DMS53 treated with DMSO at 0.1 percent for 48 hours (cell line): ENCODE measurements around the gene SP140.
A peak's percentile ranks its signal among the peaks of the same experiment; 100 is the strongest.

ENCODE experiments used
- DNase-seq: peaks from one replicate; lab custom pipeline; 2025; ENCODE audit not compliant: unreplicated experiment; lab: John Stamatoyannopoulos, UW

SP140 gene

GRCh38 chr2:230225486-230225885 lies at the start of gene SP140:
Gene SP140, plus strand, starts transcription at chr2:230225736. Its CDS starts 109 bp downstream, at chr2:230225845.
- no peak for DNase-seq

- DNase-seq, result no peak
Measured at GRCh38 chr2:230176996-230177395, 48.5 kb upstream of the SP140 start.

GRCh38 chr2:230178546-230179485 lies 46.7 kb upstream of the SP140 start:
- no peak for DNase-seq

- DNase-seq, result no peak
Measured at GRCh38 chr2:230179907-230180306, 45.6 kb upstream of the SP140 start.

GRCh38 chr2:230181195-230181594 lies 44.3 kb upstream of the SP140 start:
- no peak for DNase-seq

GRCh38 chr2:230184727-230185578 lies 40.6 kb upstream of the SP140 start:
- peak; percentile 27 for DNase-seq

GRCh38 chr2:230202430-230203109 lies 23.0 kb upstream of the SP140 start:
- DNase-seq, result no peak

- DNase-seq, result no peak
Measured at GRCh38 chr2:230203110-230203676, 22.3 kb upstream of the SP140 start.

GRCh38 chr2:230205034-230205433 lies 20.5 kb upstream of the SP140 start:
- no peak for DNase-seq

GRCh38 chr2:230205721-230206120 lies 19.8 kb upstream of the SP140 start:
- DNase-seq, result no peak

GRCh38 chr2:230208576-230208975 lies 17.0 kb upstream of the SP140 start:
- no peak for DNase-seq

GRCh38 chr2:230209422-230210051 lies 16.0 kb upstream of the SP140 start:
- no peak for DNase-seq

GRCh38 chr2:230216489-230216888 lies 9.0 kb upstream of the SP140 start:
- no peak for DNase-seq

- DNase-seq, result no peak
Measured at GRCh38 chr2:230217424-230217823, 8.1 kb upstream of the SP140 start.

GRCh38 chr2:230218421-230218820 lies 7.1 kb upstream of the SP140 start:
- DNase-seq, result no peak

- peak; percentile 25 for DNase-seq
Measured at GRCh38 chr2:230219419-230220331, 5.9 kb upstream of the SP140 start, which contains the start of gene SP110. Gene SP110, minus strand, starts transcription at chr2:230219984. Its CDS starts 3,057 bp downstream, at chr2:230216927.

- no peak for DNase-seq
Measured at GRCh38 chr2:230220347-230220969, 5.1 kb upstream of the SP140 start.

- DNase-seq, result no peak
Measured at GRCh38 chr2:230221493-230221892, 4.0 kb upstream of the SP140 start.

- DNase-seq, result peak; percentile 11
Measured at GRCh38 chr2:230222829-230223228, 2.7 kb upstream of the SP140 start.
